Measurements from ENCODE around the gene GLS2.

GRCh38 chr12:56522411-56523193 is 34.6 kb upstream of the GLS2 start:
- TF ChIP-seq TAF1 (IDR thresholded peaks at IDR 0.05; ENCODE audit: borderline replicate concordance, insufficient read depth, low read length) (no peak), POLR2AphosphoS5 (IDR thresholded peaks at IDR 0.05; ENCODE audit: low read depth, low read length) (no peak), REST (IDR thresholded peaks at IDR 0.05; ENCODE audit: insufficient read depth in 1 of 2, low read depth in 2 of 2, low read length in 2 of 2) (no peak), SIN3A (IDR thresholded peaks at IDR 0.05; ENCODE audit: borderline replicate concordance, insufficient read depth, low read length) (no peak), FOXP2 (optimal IDR thresholded peaks at IDR 0.05; ENCODE audit: borderline replicate concordance, extremely low read depth, extremely low read length, insufficient read depth) (no peak)

Data from PFSK-1 (cell line).